ENCODE data around the gene WWTR1. TPM values are rescaled to one million over a fixed set of nuclear protein-coding genes. Genes with fewer than 3 reads are reported as not detected.

The WWTR1 gene
- total RNA-seq, 2 donors from 2014 or later = 17.3 to 18.5 TPM

- H3K36me3 Mint-ChIP-seq (ENCODE audit: low read depth) = peaks cover 3% of the 10 kb centered on the region
- H3K4me1 ChIP-seq (ENCODE audit: control insufficient read depth, insufficient read depth, low read length) = no peaks in the 10 kb centered on the region
- TF ChIP-seq CTCF (conservative IDR thresholded peaks at IDR 0.05) = no peak
- no peaks in the 10 kb centered on the region for H3K9me3 ChIP-seq (ENCODE audit: control insufficient read depth, low read length)
- no peak overlapping the region for H3K4me3 ChIP-seq (ENCODE audit: low read length)
- peaks cover 5% of the 10 kb centered on the region for H3K27me3 Mint-ChIP-seq (ENCODE audit: insufficient read depth)
- H3K27ac ChIP-seq (ENCODE audit: low read depth, low read length) = no peak overlapping the region
- no peak for DNase-seq
- H3K27ac Mint-ChIP-seq = no peak overlapping the region
- no peak overlapping the region for H3K9ac ChIP-seq (ENCODE audit: extremely low read depth, low read length, poor library complexity, severe bottlenecking)
- 95% methylated on average over 1 of the region's 1 CpG; no CpG with 5 or more reads in 1 of the 2 experiments for WGBS, 2 experiments (ENCODE audit: insufficient coverage in 1 of 2, insufficient read length in 1 of 2)
- no peaks in the 10 kb centered on the region for H3K36me3 ChIP-seq (ENCODE audit: control insufficient read depth, insufficient read depth, low read length)
- peaks cover 32% of the 10 kb centered on the region for H3K4me1 Mint-ChIP-seq
- no peak overlapping the region for H3K4me3 Mint-ChIP-seq
- H3K27me3 ChIP-seq (ENCODE audit: control insufficient read depth, insufficient read depth, low read length, poor library complexity, severe bottlenecking) = no peaks in the 10 kb centered on the region
- H3K9me3 Mint-ChIP-seq = no peaks in the 10 kb centered on the region
Measured at GRCh38 chr3:149660462-149660861, 2.6 kb upstream of the WWTR1 start.

GRCh38 chr3:149658744-149659497 lies 1.1 kb upstream of the WWTR1 start:
- no peaks in the 10 kb centered on the region for H3K9me3 ChIP-seq (ENCODE audit: control insufficient read depth, low read length)
- peak overlapping the region; percentile 89 for H3K4me3 ChIP-seq (ENCODE audit: low read length)
- peaks cover 10% of the 10 kb centered on the region for H3K36me3 Mint-ChIP-seq (ENCODE audit: low read depth)
- no peak for TF ChIP-seq CTCF (conservative IDR thresholded peaks at IDR 0.05)
- peaks cover 3% of the 10 kb centered on the region for H3K27me3 Mint-ChIP-seq (ENCODE audit: insufficient read depth)
- peaks cover 7% of the 10 kb centered on the region for H3K4me1 ChIP-seq (ENCODE audit: control insufficient read depth, insufficient read depth, low read length)
- peak overlapping the region; percentile 70 for H3K9ac ChIP-seq (ENCODE audit: extremely low read depth, low read length, poor library complexity, severe bottlenecking)
- H3K9me3 Mint-ChIP-seq = no peaks in the 10 kb centered on the region
- H3K27ac ChIP-seq (ENCODE audit: low read depth, low read length) = peak overlapping the region; percentile 92
- H3K27me3 ChIP-seq (ENCODE audit: control insufficient read depth, insufficient read depth, low read length, poor library complexity, severe bottlenecking) = no peaks in the 10 kb centered on the region
- peak overlapping the region; percentile 90 for H3K4me3 Mint-ChIP-seq
- peak; percentile 85 for DNase-seq
- peak overlapping the region; percentile 94 for H3K27ac Mint-ChIP-seq
- 54 to 65% methylated on average over 9 to 18 of the region's 24 CpGs for WGBS, 2 experiments (ENCODE audit: insufficient coverage in 1 of 2, insufficient read length in 1 of 2)
- H3K36me3 ChIP-seq (ENCODE audit: control insufficient read depth, insufficient read depth, low read length) = no peaks in the 10 kb centered on the region
- peaks cover 39% of the 10 kb centered on the region for H3K4me1 Mint-ChIP-seq

- H3K9me3 ChIP-seq (ENCODE audit: control insufficient read depth, low read length) = no peaks in the 10 kb centered on the region
Measured at GRCh38 chr3:149657321-149657925, 402 bp downstream of the WWTR1 start.

More at GRCh38 chr3:149657321-149657925, 402 bp downstream of the WWTR1 start:
- DNase-seq = peak; percentile 81
- H3K27me3 Mint-ChIP-seq (ENCODE audit: insufficient read depth) = no peaks in the 10 kb centered on the region
- no peaks in the 10 kb centered on the region for H3K36me3 ChIP-seq (ENCODE audit: control insufficient read depth, insufficient read depth, low read length)
- peak overlapping the region; percentile 92 for H3K27ac ChIP-seq (ENCODE audit: low read depth, low read length)
- 0 to 1% methylated on average over 23 to 41 of the region's 41 CpGs for WGBS, 2 experiments (ENCODE audit: insufficient coverage in 1 of 2, insufficient read length in 1 of 2)
- peaks cover 45% of the 10 kb centered on the region for H3K4me1 Mint-ChIP-seq
- no peaks in the 10 kb centered on the region for H3K9me3 Mint-ChIP-seq
- H3K4me1 ChIP-seq (ENCODE audit: control insufficient read depth, insufficient read depth, low read length) = peaks cover 9% of the 10 kb centered on the region
- H3K4me3 ChIP-seq (ENCODE audit: low read length) = peak overlapping the region; percentile 89
- TF ChIP-seq CTCF (conservative IDR thresholded peaks at IDR 0.05) = no peak
- peak overlapping the region; percentile 90 for H3K4me3 Mint-ChIP-seq
- H3K27ac Mint-ChIP-seq = peak overlapping the region; percentile 94
- peak overlapping the region; percentile 70 for H3K9ac ChIP-seq (ENCODE audit: extremely low read depth, low read length, poor library complexity, severe bottlenecking)
- no peaks in the 10 kb centered on the region for H3K27me3 ChIP-seq (ENCODE audit: control insufficient read depth, insufficient read depth, low read length, poor library complexity, severe bottlenecking)
- peaks cover 12% of the 10 kb centered on the region for H3K36me3 Mint-ChIP-seq (ENCODE audit: low read depth)

Measured in endodermal cell (in vitro differentiated cells).